ENCODE results near the gene RGS7.

Gene RGS7

DNA sequence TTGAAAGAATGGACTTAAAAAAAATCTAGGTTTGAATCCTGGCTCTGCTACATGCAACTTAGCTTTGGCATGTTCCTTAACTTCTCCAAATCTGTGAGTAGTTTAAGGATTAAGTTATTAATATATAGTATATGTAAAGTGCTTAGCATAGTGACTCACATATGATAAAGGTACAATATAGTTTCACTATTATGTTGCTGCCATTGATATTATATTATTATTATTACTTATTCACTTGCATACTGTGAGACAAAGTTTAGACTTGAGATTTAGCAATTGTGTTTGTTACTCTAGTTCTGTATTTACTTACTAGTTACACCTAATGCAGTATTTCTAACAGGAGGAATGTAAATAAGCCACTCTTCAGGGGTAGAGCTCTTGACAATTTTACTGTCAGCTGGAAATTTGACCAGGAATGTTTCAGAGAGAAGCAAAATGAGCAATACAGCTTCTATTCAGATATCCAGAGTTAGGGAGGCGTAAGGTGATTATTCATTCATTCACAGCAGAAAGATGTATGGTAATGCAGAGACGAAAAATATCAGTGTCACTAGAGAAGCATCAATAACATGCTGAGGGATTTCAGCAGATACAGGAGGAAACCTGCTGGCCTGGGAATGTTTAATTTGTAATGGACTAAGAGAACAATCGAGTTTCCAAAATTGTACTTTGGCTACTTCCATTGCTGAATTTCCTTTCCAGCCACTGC, 25.5 kb downstream of the RGS7 start:
- H3K9me2 ChIP-seq (replicated peaks; ENCODE audit: low read depth, low read length): no peaks in the 10 kb centered on the region
- H3K4me3 ChIP-seq (ENCODE audit: low read length, poor library complexity, severe bottlenecking): no peak overlapping the region
- no peaks in the 10 kb centered on the region for H3F3A ChIP-seq (ENCODE audit: low read depth)
- H3K79me2 ChIP-seq (ENCODE audit: insufficient read depth, low read length): no peaks in the 10 kb centered on the region
- no peaks in the 10 kb centered on the region for H3K36me3 ChIP-seq (ENCODE audit: insufficient read depth, low read length)
- no peaks in the 10 kb centered on the region for H3K27me3 ChIP-seq (ENCODE audit: insufficient read depth, low read length, poor library complexity, severe bottlenecking)
- no peak overlapping the region for H3K9ac ChIP-seq (ENCODE audit: low read depth, low read length, poor library complexity, severe bottlenecking)
- no peak for TF ChIP-seq EZH2phosphoT487 (IDR thresholded peaks at IDR 0.05; ENCODE audit: borderline replicate concordance)
- TF ChIP-seq, protein P1, sequence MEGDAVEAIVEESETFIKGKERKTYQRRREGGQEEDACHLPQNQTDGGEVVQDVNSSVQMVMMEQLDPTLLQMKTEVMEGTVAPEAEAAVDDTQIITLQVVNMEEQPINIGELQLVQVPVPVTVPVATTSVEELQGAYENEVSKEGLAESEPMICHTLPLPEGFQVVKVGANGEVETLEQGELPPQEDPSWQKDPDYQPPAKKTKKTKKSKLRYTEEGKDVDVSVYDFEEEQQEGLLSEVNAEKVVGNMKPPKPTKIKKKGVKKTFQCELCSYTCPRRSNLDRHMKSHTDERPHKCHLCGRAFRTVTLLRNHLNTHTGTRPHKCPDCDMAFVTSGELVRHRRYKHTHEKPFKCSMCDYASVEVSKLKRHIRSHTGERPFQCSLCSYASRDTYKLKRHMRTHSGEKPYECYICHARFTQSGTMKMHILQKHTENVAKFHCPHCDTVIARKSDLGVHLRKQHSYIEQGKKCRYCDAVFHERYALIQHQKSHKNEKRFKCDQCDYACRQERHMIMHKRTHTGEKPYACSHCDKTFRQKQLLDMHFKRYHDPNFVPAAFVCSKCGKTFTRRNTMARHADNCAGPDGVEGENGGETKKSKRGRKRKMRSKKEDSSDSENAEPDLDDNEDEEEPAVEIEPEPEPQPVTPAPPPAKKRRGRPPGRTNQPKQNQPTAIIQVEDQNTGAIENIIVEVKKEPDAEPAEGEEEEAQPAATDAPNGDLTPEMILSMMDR (conservative IDR thresholded peaks at IDR 0.05; ENCODE audit: low read length): no peak
- H4K20me1 ChIP-seq (ENCODE audit: insufficient read depth, low read length, poor library complexity, severe bottlenecking): no peaks in the 10 kb centered on the region
- H3K4me1 ChIP-seq (ENCODE audit: insufficient read depth, low read length, poor library complexity, severe bottlenecking): no peaks in the 10 kb centered on the region
- H3K4me2 ChIP-seq (ENCODE audit: low read depth, low read length, poor library complexity, severe bottlenecking): no peak overlapping the region
- no peaks in the 10 kb centered on the region for H3K9me3 ChIP-seq (ENCODE audit: insufficient read depth, low read depth, low read length)
- H2AFZ ChIP-seq (ENCODE audit: low read length): no peak overlapping the region

DNA sequence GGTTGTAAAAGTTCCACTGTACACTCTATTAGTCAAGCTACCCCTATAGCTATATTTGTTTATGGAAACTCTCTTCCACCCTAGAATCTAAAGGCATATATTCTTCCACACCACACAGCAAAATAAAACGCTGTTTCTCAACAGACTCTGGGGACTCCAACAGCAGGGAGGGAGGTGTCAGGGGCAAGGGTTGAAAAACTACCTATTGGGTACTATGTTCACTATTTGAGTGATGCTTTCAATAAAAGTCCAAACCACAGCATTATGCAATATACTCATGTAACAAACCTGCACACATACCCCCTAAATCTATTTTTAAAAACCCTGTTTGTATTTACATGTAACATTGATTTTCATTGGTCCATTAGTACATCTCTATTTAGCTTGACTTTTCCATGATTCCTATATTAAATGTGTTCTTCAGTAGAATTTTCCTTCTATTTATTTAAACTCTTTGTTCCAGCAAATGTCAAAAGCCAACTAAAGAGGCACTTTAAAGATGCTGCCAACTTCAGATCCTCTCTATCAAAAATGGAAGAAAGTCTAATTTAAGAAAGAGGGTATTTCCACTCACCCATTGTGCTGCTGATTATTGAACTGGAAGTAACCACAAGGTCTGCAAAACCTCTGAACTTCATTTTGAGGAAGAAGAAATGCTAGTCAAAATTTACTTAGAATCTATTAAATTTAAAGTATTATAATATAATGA, 26.2 kb downstream of the RGS7 start:
- H4K20me1 ChIP-seq (ENCODE audit: insufficient read depth, low read length, poor library complexity, severe bottlenecking): no peaks in the 10 kb centered on the region
- H3K9me2 ChIP-seq (replicated peaks; ENCODE audit: low read depth, low read length): no peaks in the 10 kb centered on the region
- H2AFZ ChIP-seq (ENCODE audit: low read length): no peak overlapping the region
- no peaks in the 10 kb centered on the region for H3K27me3 ChIP-seq (ENCODE audit: insufficient read depth, low read length, poor library complexity, severe bottlenecking)
- H3K4me3 ChIP-seq (ENCODE audit: low read length, poor library complexity, severe bottlenecking): no peak overlapping the region
- H3F3A ChIP-seq (ENCODE audit: low read depth): no peaks in the 10 kb centered on the region
- H3K4me1 ChIP-seq (ENCODE audit: insufficient read depth, low read length, poor library complexity, severe bottlenecking): no peaks in the 10 kb centered on the region
- no peak overlapping the region for H3K9ac ChIP-seq (ENCODE audit: low read depth, low read length, poor library complexity, severe bottlenecking)
- no peaks in the 10 kb centered on the region for H3K79me2 ChIP-seq (ENCODE audit: insufficient read depth, low read length)
- H3K4me2 ChIP-seq (ENCODE audit: low read depth, low read length, poor library complexity, severe bottlenecking): no peak overlapping the region
- no peaks in the 10 kb centered on the region for H3K9me3 ChIP-seq (ENCODE audit: insufficient read depth, low read depth, low read length)
- H3K36me3 ChIP-seq (ENCODE audit: insufficient read depth, low read length): no peaks in the 10 kb centered on the region
- no peak for TF ChIP-seq EZH2phosphoT487 (IDR thresholded peaks at IDR 0.05; ENCODE audit: borderline replicate concordance)
- TF ChIP-seq, protein P1 (conservative IDR thresholded peaks at IDR 0.05; ENCODE audit: low read length): no peak

DNA sequence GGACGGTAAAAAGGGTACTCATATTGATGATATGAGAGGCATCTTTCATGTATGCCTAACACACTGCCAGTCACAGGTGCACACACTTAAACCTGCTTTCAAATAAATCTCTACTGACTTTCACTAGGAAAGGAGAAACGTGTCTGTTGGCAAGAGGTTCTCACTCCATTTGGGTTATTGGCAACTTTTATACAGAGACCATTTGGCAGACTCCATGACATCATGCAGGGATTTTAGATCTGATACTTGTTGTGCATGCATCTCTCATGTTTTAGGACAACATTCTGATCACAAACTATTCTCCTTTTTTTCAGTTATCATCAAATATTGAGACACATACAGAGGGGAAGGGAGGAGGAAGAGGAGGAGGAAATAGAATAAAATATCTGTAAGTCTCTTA, 31.5 kb downstream of the RGS7 start:
- no peaks in the 10 kb centered on the region for H3K36me3 ChIP-seq (ENCODE audit: insufficient read depth, low read length)
- no peaks in the 10 kb centered on the region for H3K9me3 ChIP-seq (ENCODE audit: insufficient read depth, low read depth, low read length)
- H2AFZ ChIP-seq (ENCODE audit: low read length): no peak overlapping the region
- H3K79me2 ChIP-seq (ENCODE audit: insufficient read depth, low read length): no peaks in the 10 kb centered on the region
- H3K4me2 ChIP-seq (ENCODE audit: low read depth, low read length, poor library complexity, severe bottlenecking): no peak overlapping the region
- H3K4me1 ChIP-seq (ENCODE audit: insufficient read depth, low read length, poor library complexity, severe bottlenecking): no peaks in the 10 kb centered on the region
- no peaks in the 10 kb centered on the region for H3F3A ChIP-seq (ENCODE audit: low read depth)
- no peak overlapping the region for H3K4me3 ChIP-seq (ENCODE audit: low read length, poor library complexity, severe bottlenecking)
- H3K9ac ChIP-seq (ENCODE audit: low read depth, low read length, poor library complexity, severe bottlenecking): no peak overlapping the region
- H4K20me1 ChIP-seq (ENCODE audit: insufficient read depth, low read length, poor library complexity, severe bottlenecking): no peaks in the 10 kb centered on the region
- no peaks in the 10 kb centered on the region for H3K9me2 ChIP-seq (replicated peaks; ENCODE audit: low read depth, low read length)
- TF ChIP-seq, protein P1 (conservative IDR thresholded peaks at IDR 0.05; ENCODE audit: low read length): no peak
- TF ChIP-seq EZH2phosphoT487 (IDR thresholded peaks at IDR 0.05; ENCODE audit: borderline replicate concordance): no peak
- H3K27me3 ChIP-seq (ENCODE audit: insufficient read depth, low read length, poor library complexity, severe bottlenecking): no peaks in the 10 kb centered on the region
